GM12891 (cell line): ENCODE results near the gene CD74.

ENCODE experiments used
- DNase-seq: peaks from one replicate; pipeline ENCODE4 v3.0.0; 2011; ENCODE audit warnings: low spot score; ENCODE audit not compliant: insufficient read length
- FAIRE-seq: peaks from 2 replicates; lab custom pipeline; 2011; peaks lifted over from hg19 to GRCh38; lab: Jason Lieb, UNC
- PAX5 ChIP-seq: IDR thresholded peaks from 2 replicates; pipeline ENCODE4 v1.6.1; 2011; ENCODE audit warnings: low read length, moderate library complexity, mild to moderate bottlenecking; ENCODE audit not compliant: insufficient read depth, severe bottlenecking
- POLR2A ChIP-seq: IDR thresholded peaks from 2 replicates; pipeline ENCODE4 v1.6.1; 2011; ENCODE audit warnings: low read depth, low read length, control low read depth
- POLR2AphosphoS5 ChIP-seq: IDR thresholded peaks from 2 replicates; pipeline ENCODE4 v1.6.1; 2011; ENCODE audit warnings: low read depth, low read length, control low read depth
- POU2F2 ChIP-seq: IDR thresholded peaks from 2 replicates; pipeline ENCODE4 v1.6.1; 2011; ENCODE audit warnings: low read depth, mild to moderate bottlenecking, control low read depth, low read length, moderate library complexity
- SPI1 ChIP-seq: IDR thresholded peaks from 2 replicates; pipeline ENCODE4 v1.6.1; 2011; ENCODE audit warnings: low read depth, low read length, control low read depth
- TAF1 ChIP-seq: IDR thresholded peaks from 2 replicates; pipeline ENCODE4 v1.6.1; 2011; ENCODE audit warnings: low read depth, low read length, control low read depth

CD74 gene

GRCh38 chr5:150352244-150353031 lies 60.3 kb downstream of the CD74 start:
- no peak for DNase-seq
- no peak for TF ChIP-seq POLR2A
- TF ChIP-seq POLR2AphosphoS5 = no peak
- no peak for TF ChIP-seq TAF1
- no peak for TF ChIP-seq POU2F2
- no peak for TF ChIP-seq PAX5
- no peak for TF ChIP-seq SPI1
- no peak for FAIRE-seq
